Gastrocnemius medialis (tissue), 4 donors: Measurements from ENCODE around the gene ZNF672.
"Not testable (repeated sequence)": the region's sequence is repeated elsewhere in the genome, so short reads cannot be mapped to it uniquely, and the experiment has no call there.

Source experiments
- POLR2A ChIP-seq, 2 donors: fragments of 450-650 bp; IDR thresholded peaks; one replicate each; pipeline ENCODE4 v1.6.1; 2017; ENCODE audit warnings: antibody characterized with exemption in 2 of 2, mild to moderate bottlenecking in 2 of 2, moderate library complexity in 2 of 2
- TF ChIP-seq, protein P1 (sequence below), 5 experiments: fragments of 450-650 bp in 3 of 5; fragments of 200-600 bp in 2 of 5; sonication (generic) in 2 of 5; IDR thresholded peaks in 4 of 5; conservative IDR thresholded peaks in 1 of 5; 1 replicate in 4 of 5; 2 replicates in 1 of 5; pipeline ENCODE4 v1.5.1; 2016 to 2019; ENCODE audit warnings: antibody characterized with exemption in 5 of 5, mild to moderate bottlenecking in 3 of 5, moderate library complexity in 3 of 5

DNA sequence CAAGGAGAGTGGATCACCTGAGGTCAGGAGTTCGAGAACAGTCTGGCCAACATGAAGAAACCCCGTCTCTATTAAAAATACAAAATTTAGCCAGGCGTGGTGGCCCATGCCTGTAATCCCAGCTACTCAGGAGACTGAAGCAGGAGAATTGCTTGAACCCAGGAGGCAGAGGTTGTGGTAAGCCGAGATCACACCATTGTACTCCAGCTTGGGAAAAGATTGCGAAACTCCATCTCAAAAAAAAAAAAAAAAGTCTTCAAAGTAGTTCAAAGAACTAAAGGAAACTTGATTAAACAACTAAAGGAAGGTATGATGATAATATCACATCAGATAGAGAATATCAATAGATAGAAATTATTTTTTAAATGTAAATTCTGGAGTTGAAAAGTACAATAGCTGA is 43.4 kb upstream of the ZNF672 start:
- TF ChIP-seq, protein P1, sequence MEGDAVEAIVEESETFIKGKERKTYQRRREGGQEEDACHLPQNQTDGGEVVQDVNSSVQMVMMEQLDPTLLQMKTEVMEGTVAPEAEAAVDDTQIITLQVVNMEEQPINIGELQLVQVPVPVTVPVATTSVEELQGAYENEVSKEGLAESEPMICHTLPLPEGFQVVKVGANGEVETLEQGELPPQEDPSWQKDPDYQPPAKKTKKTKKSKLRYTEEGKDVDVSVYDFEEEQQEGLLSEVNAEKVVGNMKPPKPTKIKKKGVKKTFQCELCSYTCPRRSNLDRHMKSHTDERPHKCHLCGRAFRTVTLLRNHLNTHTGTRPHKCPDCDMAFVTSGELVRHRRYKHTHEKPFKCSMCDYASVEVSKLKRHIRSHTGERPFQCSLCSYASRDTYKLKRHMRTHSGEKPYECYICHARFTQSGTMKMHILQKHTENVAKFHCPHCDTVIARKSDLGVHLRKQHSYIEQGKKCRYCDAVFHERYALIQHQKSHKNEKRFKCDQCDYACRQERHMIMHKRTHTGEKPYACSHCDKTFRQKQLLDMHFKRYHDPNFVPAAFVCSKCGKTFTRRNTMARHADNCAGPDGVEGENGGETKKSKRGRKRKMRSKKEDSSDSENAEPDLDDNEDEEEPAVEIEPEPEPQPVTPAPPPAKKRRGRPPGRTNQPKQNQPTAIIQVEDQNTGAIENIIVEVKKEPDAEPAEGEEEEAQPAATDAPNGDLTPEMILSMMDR (IDR thresholded peaks at IDR 0.05 in 4 of 5, conservative IDR thresholded peaks at IDR 0.05 in 1 of 5): not testable (repeated sequence)
- not testable (repeated sequence) for TF ChIP-seq POLR2A (IDR thresholded peaks at IDR 0.05)
